ENCODE measurements around the gene C1orf35. TPM values are rescaled to one million over a fixed set of nuclear protein-coding genes. Genes with fewer than 3 reads are reported as not detected.

Gene C1orf35
- polyA plus RNA-seq, 3 donors = 13.8 to 16.7 (median 15.3) TPM

GRCh38 chr1:228096416-228097332 is 6.5 kb downstream of the C1orf35 start:
- DNase-seq (ENCODE audit: low read depth in 3 of 3, low spot score in 2 of 3) = no peak

DNA sequence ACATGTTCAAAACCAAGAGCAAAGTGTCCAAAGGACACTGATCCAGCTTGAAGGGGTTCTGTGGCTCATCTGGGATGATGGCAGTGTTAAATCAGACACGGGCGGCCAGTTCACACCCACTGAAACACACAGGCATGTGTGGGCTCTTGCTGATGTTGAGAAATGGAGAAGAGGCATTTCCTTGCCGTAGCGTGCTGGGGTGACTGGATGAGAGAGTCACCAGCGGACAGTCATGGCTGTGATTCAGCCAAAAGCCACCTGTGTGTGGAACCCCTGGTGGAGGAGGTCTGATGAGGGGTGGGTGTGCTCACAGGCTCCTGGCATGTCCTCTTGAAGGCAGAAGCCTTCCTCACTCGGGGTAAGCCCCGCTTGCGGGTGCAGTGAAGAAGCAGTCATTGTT is 7.2 kb downstream of the C1orf35 start:
- no peak for DNase-seq (ENCODE audit: low read depth in 3 of 3, low spot score in 2 of 3)

- DNase-seq (ENCODE audit: low read depth in 3 of 3, low spot score in 2 of 3) = no peak
Observed at GRCh38 chr1:228095161-228095560, 8.0 kb downstream of the C1orf35 start.

- DNase-seq (ENCODE audit: low read depth in 3 of 3, low spot score in 2 of 3) = no peak
Observed at GRCh38 chr1:228094432-228095016, 8.6 kb downstream of the C1orf35 start.

DNA sequence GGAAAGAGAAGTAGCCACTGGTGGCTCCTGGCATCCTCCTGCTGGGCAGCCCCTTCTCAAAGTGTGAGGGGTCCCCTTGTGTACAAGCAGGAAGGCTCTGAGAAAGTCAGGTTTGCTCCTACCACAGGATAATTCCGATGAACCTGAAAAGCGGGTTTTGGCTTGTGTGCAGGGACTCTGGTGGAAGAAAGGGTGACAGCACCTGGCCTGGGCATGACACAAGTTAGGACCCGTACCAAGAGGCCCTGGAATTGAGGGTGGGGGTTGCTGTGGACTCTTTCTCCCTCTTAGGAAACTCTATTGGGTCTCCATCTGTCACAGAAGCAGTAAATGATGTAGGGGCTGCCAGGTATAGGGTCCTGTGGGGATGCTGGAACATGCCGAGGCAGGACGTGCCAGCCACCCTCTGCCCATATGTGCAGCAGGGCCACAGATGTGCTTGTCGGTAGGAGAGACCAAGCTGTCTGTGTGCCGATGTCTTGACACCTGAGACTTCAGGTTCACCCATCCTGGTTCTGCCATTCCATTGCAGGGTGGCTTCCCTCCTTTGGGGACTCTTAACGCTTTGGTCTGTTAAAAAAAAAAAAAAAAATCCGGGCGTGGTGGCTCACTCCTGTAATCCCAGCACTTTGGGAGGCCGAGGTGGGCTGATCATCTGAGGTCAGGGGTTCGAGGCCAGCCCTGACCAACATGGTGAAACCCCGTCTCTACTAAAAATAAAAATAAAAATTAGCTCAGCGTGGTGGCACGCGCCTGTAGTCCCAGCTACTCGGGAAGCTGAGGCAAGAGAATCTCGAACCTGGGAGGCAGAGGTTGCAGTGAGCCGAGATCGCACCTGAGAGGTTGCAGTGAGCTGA is 9.8 kb downstream of the C1orf35 start:
- no peak for DNase-seq (ENCODE audit: low read depth in 3 of 3, low spot score in 2 of 3)

DNA sequence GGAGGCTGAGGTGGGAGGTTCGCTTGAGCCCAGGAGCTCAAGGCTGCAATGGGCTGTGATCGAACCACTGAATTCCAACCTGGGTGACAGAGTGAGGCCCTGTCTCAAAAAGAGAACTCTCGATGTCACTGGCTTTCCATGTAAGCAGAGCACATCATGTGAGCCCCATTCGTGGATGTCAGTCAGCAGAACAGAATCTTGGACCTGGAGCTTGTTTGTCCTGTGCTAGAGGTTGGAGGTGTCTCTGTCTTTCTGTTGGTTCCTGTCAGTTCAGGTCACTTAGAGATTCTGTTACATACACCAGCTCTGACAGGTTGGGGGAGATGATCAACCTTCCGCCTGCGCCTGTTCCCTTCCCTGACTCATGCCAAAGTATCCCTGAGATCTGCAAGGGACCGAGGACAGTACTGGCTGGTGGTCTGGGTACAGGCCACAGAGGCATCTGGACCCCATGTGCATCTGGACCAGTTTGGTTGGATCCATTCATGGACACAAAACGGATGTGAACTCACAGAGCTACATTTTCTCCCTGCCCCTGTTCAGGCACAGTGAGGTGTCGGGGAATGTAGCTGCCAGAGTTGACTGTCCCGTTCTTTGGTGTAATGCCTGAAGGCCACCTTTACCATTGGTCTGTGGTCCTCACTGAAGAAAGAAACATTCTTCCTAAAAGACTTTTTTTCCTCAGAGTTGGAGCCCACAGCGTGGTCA is 10.6 kb downstream of the C1orf35 start:
- DNase-seq (ENCODE audit: low read depth in 3 of 3, low spot score in 2 of 3) = no peak

DNA sequence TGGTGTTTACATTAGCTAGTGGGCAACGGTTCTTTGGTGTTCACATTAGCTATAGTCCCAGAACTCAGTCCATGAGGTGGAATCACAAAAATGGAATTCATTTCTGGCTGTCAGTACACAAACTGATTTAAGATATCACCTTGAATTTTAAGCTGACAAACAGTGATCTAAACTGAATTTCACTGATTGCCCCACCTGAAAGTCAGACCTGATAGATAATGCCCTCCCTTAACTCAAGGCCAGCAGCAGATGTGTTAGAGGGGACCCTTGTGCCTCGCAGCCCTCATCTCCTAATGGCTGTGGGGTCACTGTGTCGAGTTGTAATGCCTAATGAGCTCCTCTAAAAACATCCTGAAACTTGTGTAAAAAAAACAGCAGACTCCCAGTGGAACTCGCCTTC is 12.0 kb downstream of the C1orf35 start:
- no peak for DNase-seq (ENCODE audit: low read depth in 3 of 3, low spot score in 2 of 3)

DNA sequence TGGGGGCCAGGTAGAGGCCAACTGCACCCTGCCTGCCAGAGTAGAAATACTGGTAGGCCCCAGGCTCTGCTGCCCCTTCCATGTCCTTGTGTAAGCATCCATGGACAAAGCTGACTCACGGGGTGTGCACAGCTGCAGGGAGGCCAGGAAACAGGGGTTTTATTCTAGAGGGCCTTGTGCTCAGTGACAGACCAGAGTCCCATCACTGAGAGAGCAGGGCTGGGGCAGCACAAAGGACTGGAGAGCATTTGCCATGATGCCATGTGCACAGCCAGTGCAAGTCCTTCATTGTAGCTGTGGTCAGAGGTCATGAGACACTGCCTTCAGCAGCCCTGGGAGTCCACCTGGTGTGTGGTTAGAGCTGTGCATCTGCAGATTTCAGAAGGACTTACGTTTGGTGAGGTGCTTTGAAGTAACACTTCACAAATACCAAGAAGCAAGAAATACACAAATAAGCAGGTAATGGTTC is 12.5 kb downstream of the C1orf35 start:
- DNase-seq (ENCODE audit: low read depth in 3 of 3, low spot score in 2 of 3) = no peak

DNA sequence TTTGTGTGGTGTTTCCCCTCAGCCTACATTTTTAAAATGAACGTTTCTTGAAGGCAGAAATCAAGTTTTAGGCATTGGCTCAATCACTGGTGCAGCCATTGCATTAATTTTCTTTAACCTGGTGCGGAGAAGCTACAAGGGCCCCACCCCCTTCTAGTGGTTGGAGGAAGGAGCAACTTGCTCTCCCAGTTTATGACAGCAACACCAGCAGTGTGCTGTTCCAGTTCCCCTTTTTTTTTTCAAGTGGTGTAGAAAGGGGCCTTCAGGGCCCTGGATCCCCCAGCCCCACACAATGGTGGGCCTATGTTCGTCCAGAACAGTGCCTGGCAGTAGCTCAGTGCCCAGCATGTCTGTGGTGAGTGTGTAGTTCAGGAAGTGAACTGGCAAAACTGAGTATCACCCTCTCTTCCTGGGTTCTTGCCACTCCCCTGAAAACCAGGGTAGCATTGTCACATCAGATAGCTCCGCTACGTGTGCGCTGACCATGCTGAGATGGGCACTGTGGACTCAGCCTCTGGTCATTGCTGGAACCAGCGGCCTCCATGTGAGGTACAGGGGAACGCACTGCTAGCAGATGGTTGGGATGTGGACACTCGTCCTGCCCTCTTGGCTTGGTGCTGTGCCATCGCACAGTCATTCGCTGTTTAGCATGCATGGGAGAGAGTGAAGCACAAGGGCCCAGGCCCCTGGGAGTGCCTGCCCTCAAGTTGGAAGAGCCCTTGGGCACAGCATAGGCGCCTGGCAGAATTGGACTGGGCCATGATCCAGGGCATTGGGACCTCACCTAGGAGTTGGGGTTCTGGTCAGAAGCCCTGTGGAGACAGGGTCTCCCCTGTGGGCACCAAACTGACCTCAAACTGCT is 13.4 kb downstream of the C1orf35 start:
- DNase-seq (ENCODE audit: low read depth in 3 of 3, low spot score in 2 of 3) = no peak

DNA sequence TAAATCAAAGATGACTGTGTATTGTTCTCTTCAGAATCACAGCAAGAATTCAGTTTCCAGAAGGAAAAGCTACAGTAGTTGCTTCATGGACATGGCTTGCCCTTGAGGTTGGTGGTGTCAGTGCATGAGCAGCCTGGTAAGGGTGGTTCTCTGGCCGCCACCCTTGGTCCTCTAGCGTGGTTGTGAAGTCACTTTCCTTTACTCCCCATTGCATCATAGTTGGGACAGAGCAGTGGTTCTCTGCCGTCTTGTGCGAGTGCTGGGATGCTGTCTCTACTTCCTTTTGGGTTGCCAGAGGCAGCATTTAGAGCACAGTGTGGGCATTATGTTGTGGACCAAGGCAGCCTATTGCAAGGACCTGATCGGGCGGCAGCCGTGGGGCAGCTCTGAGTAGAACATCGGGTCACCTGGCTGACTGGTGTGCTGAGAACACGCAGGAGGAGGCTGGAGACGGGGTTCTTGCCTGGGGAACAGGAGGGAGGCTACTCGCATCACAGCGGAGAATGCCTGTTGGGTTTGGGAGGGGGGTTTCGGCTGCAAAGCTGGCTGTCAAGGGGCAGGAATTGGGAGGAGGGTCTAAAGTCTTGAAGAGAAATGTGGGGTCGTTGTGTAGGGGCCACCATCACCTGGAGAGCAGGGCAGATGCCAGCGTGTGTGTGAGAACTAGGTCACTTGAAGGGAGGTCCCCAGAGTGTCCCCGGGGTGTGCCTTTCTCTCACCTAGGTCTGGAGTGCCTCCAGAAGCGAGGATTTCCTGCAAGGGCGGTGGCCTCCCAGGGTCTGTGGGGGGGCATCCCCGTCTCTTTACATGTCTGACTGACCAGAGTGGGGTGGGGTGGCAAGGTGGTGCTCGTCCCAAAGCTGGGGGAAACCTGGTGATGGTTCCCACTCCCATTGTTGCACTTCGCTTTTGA is 14.3 kb downstream of the C1orf35 start:
- no peak for DNase-seq (ENCODE audit: low read depth in 3 of 3, low spot score in 2 of 3)

DNA sequence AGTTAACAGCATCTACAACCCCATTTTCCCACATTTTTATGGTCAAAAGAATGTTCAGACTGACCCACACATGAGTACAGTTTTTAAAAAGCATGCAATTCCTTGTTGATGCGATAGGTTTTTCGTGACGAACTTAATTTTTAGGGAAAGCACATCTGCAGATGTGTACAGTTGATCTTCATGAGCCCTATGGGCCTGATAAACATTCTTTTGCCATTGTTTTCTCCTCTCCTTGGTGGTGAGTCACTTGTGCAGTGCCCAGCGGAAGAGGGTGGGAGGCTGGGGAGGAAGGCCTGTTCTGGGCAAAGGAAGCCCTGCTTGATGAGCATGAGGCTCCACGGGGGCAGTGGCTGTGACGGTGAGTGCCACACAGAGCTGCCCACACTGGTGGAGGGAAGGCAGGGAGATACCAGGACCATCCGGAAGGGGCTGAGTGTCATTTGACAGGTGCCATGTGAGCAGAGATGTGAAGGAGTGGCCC is 15.3 kb downstream of the C1orf35 start:
- no peak for DNase-seq (ENCODE audit: low read depth in 3 of 3, low spot score in 2 of 3)

- no peak for DNase-seq (ENCODE audit: low read depth in 3 of 3, low spot score in 2 of 3)
Observed at GRCh38 chr1:228085287-228085951, 17.7 kb downstream of the C1orf35 start.

DNA sequence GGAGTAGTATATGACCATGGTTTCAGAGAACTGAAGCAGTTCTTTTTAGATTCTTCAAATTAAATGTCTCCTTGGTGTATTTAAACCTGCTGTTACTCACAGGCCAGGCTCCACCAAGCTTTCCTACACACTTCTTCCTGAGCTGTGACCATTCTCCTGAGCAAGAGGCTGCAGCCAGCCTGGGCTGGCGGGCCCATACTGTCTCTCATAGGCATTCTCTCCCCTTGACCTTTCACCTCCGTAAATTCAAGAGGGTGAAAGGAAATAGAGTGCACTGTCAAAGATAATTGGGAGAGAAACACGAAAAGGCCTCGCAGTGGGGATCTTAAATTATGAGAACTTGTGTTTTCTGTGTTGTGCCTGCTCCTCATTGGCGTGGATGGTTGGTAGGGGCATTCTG is 18.3 kb downstream of the C1orf35 start:
- no peak for DNase-seq (ENCODE audit: low read depth in 3 of 3, low spot score in 2 of 3)

GRCh38 chr1:228084325-228084724 is 18.8 kb downstream of the C1orf35 start:
- DNase-seq (ENCODE audit: low read depth in 3 of 3, low spot score in 2 of 3) = no peak

DNA sequence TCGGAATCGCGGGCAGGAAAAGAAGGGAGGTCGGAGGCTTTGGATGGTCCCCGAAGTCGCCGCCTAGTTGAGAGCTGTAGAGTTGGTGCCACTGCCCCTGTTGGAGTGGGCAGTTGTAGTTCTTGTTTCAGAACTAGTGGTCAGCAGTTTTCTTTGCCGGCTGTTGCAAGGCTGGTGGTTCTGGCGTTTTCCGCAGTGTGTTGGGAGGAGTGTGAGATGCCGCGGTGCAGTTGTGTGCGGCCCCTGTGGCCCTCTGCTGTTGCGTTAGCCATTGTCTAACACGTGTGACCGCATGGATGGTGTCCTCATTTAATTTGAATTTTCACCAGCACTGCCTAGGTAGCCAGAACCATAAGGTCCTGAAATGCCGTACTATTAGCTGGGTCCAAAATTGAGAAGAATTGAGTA is 19.2 kb downstream of the C1orf35 start:
- no peak for DNase-seq (ENCODE audit: low read depth in 3 of 3, low spot score in 2 of 3)

DNA sequence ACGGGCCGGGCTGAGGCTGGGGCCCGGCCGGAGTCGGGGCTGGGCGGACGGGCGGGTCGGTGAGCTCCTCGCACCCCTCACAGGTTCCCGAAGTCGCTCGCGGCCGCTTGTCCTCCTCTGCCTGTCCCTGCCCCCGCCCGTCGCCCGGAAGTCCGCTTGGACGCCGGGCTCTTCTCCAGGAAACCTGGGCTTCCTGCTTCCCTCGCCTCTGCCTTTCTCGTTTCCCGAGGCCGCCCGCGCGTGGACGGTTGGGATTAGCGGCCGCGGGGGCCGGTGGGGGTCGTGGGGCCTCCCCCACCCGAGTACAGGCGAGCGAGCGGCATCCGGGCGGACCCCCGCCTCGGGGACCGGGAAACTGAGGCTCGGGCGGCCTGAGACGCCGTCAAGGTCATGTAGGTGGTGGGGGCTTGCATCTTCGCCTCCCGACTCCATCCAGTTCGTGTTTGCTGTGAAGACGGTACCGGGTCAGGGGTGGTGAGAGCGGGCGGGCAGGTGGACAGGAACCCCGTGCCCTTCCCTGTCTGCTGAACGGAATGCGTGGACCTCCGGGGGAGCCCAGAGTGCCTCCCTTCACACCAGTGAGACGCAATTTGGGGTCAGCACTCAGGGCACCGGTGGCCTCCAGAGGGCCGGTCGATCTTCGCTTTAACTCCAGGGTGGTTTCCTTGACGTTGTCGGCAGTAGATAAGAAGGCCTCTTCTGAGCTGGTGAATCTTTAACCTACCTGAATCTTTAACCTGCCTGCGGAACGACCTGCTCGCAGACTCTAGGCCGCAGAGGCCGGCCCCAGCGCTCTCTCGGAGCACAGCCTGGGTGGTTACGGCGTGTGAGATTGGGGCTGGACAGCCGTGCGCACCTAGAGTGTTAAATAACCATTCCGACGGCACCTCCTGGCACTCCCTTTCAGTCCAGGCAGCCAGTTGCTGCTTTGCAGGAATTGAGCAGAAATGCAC is 19.9 kb downstream of the C1orf35 start:
- no peak for DNase-seq (ENCODE audit: low read depth in 3 of 3, low spot score in 2 of 3)

Measured in right renal cortex interstitium (tissue), 3 donors.